ENCODE data around the gene FAIM2.

- TF ChIP-seq EZH2 (IDR thresholded peaks at IDR 0.05; ENCODE audit: insufficient read depth, poor library complexity, severe bottlenecking) (no peak), EZH2phosphoT487 (IDR thresholded peaks at IDR 0.05; ENCODE audit: insufficient read depth, low read depth) (no peak)
Measured at GRCh38 chr12:49868449-49868848, 35.3 kb downstream of the FAIM2 start.

Data from GM23248 (cell line).